NT2/D1 (cell line): Measurements from ENCODE around the gene ARID3C.

ENCODE experiments used
- DNase-seq: peaks from one replicate; pipeline ENCODE4 v3.0.0-alpha.2; 2011; ENCODE audit warnings: low read depth, low spot score
- H3K27me3 ChIP-seq: 2 replicates; pipeline ENCODE4 v1.6.0; 2011; ENCODE audit warnings: mild to moderate bottlenecking; ENCODE audit not compliant: insufficient read length, insufficient read depth
- H3K36me3 ChIP-seq: 2 replicates; pipeline ENCODE4 v1.6.1; 2011; ENCODE audit warnings: mild to moderate bottlenecking, low read length, mixed read lengths; ENCODE audit not compliant: insufficient read depth, insufficient read length
- H3K4me1 ChIP-seq: 2 replicates; pipeline ENCODE4 v1.5.1; 2011; ENCODE audit not compliant: insufficient read depth, insufficient read length
- H3K4me3 ChIP-seq: 2 replicates; pipeline ENCODE4 v1.5.1; 2011; ENCODE audit warnings: low read depth; ENCODE audit not compliant: insufficient read length
- H3K9ac ChIP-seq: 2 replicates; pipeline ENCODE4 v1.6.0; 2011; ENCODE audit warnings: low read depth; ENCODE audit not compliant: insufficient read length
- H3K9me3 ChIP-seq: 2 replicates; pipeline ENCODE4 v1.5.1; 2011; ENCODE audit warnings: mild to moderate bottlenecking, low read length; ENCODE audit not compliant: insufficient read depth
- SUZ12 ChIP-seq: IDR thresholded peaks from 2 replicates; pipeline ENCODE4 v1.6.1; 2011; ENCODE audit not compliant: insufficient read length, insufficient read depth; ENCODE audit errors: extremely low read depth
- YY1 ChIP-seq: IDR thresholded peaks from 2 replicates; pipeline ENCODE4 v1.6.1; 2011; ENCODE audit not compliant: insufficient read length, insufficient read depth
- ZNF274 ChIP-seq: IDR thresholded peaks from 2 replicates; pipeline ENCODE4 v1.6.1; 2011; ENCODE audit warnings: mild to moderate bottlenecking, low read depth, low read length

ARID3C gene

DNA sequence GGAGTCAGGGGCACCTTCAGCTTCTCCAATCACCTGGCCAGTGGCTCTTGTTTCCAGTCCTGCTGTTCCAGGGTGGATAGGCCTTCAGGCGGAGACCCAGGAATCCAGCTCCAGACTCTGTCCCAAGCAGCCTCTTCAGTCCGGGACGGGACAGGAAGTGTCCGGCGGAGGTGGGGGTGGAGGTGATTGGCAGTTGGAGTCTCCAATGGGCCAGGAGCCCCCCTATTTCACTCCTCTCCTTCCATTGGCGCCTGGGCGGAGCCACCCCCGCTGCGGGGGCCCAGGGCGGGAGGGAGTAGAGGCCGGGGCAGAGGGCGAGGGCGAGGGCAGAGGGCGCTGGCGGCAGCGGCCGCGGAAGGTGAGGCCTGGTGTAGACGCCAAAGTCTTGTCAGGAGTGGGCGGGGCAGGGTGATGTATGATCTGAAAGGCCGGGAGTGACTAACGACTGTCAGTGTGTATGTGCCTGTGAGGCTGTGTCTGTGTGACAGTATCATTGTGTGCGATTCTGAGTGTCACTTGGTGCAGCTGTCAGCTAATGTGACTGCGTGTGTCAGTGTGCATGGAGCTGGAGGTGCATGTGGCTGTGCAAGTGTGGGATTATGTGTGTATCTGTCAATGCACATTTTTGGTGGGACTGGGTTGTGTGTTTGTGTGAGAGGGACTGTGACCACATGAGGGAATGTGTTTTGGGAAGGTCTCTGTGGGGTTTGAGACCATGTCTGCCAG lies 23.2 kb upstream of the ARID3C start, which contains the start of gene IL11RA:
Gene IL11RA (plus strand): TSS at position 310 of the 726 bp plus-strand sequence. CDS start 3,033 bp downstream, outside the sequence.
- Histone ChIP-seq H3K9ac (peak within 1 kb of the TSS; percentile 77), H3K27me3 (no peaks in the 10 kb centered on the region), H3K4me1 (peaks cover 34% of the 10 kb centered on the region), H3K36me3 (peaks cover 39% of the 10 kb centered on the region), H3K4me3 (peak within 1 kb of the TSS; percentile 45), H3K9me3 (no peaks in the 10 kb centered on the region)
- TF ChIP-seq SUZ12 (no peak), ZNF274 (no peak), YY1 (no peak)
- DNase-seq, result peak; percentile 85

DNA sequence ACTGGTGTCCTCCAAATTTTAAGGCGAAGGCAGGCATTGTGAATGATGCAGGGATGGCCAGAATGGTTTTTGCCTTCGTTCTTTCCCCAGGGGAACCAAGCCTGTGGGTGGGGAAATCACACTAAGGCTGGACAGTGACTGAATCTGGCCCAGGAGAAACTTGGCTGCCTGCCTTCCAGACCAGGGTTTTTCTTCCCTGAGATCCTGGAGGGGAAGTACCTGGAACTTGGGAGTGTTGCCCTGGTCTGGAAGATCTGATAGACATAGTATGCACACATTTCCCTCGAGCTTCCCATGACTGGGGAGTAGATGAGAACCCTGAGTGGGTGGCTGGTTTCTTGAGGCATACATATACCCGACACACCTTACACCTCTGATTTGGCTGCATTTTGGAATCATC lies 22.5 kb upstream of the ARID3C start:
- H3K27me3 ChIP-seq, result no peaks in the 10 kb centered on the region
- no peak for DNase-seq
- H3K9ac ChIP-seq, result peak overlapping the region; percentile 67
- H3K4me3 ChIP-seq, result peak overlapping the region; percentile 45
- no peaks in the 10 kb centered on the region for H3K9me3 ChIP-seq
- peaks cover 34% of the 10 kb centered on the region for H3K4me1 ChIP-seq
- peaks cover 39% of the 10 kb centered on the region for H3K36me3 ChIP-seq
- TF ChIP-seq SUZ12, result no peak
- TF ChIP-seq YY1, result no peak
- TF ChIP-seq ZNF274, result no peak

DNA sequence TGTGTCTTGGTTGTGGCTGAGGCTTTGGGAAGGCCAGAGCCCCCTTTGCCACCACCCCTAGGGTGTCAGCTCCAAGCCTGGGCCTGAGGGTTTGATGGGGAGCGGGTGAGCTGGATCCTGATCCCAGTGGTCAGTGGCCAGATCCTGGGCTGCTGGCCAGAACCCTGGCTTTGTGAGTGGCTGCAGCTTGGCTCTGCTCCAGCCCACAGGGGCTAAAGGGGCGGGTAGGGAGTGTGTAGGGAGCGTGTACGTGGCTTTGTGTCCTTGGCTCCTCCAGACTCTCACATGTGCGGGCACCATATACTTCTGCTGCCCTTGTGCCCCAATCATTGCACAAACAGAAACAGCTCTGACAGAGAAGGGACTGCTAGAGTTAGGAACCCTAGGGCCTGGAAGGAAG lies 21.9 kb upstream of the ARID3C start:
- no peak for DNase-seq
- H3K36me3 ChIP-seq, result peaks cover 39% of the 10 kb centered on the region
- H3K9ac ChIP-seq, result peak overlapping the region; percentile 67
- no peaks in the 10 kb centered on the region for H3K27me3 ChIP-seq
- TF ChIP-seq SUZ12 (no peak), ZNF274 (no peak), YY1 (no peak)
- no peaks in the 10 kb centered on the region for H3K9me3 ChIP-seq
- no peak overlapping the region for H3K4me3 ChIP-seq
- H3K4me1 ChIP-seq, result peaks cover 34% of the 10 kb centered on the region

DNA sequence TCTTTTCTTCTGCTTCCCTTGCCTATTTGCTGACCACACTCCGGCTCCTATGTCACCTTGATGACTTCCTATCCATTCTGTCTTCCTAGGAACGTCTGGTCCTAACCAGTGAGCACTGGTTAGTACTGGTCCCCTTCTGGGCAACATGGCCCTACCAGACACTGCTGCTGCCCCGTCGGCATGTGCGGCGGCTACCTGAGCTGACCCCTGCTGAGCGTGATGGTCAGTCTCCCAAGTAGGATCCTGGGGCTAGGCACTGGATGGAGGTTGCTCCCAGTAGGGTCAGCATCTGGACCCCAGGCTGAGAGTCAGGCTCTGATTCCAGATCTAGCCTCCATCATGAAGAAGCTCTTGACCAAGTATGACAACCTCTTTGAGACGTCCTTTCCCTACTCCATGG lies 19.8 kb upstream of the ARID3C start:
- peaks cover 39% of the 10 kb centered on the region for H3K36me3 ChIP-seq

DNA sequence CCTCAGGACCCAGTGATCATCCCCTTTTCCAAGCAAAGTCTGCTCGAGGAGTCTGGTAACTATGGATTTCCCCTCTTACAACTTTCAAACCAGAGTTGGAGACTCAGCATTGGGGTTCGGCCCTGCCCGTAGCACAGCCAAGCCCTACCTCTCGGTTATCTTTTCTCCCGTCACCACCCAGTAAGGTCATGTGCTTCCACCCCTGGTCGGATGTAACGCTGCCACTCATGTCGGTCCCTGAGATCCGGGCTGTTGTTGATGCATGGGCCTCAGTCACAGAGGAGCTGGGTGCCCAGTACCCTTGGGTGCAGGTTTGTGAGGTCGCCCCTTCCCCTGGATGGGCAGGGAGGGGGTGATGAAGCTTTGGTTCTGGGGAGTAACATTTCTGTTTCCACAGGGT lies 18.8 kb upstream of the ARID3C start:
- Histone ChIP-seq H3K4me1 (peaks cover 21% of the 10 kb centered on the region), H3K27me3 (no peaks in the 10 kb centered on the region), H3K36me3 (peaks cover 39% of the 10 kb centered on the region), H3K9ac (peak overlapping the region; percentile 92), H3K9me3 (no peaks in the 10 kb centered on the region), H3K4me3 (peak overlapping the region; percentile 78)
- no peak for DNase-seq
- no peak for TF ChIP-seq SUZ12
- no peak for TF ChIP-seq YY1
- no peak for TF ChIP-seq ZNF274

More for the DNA sequence above, 19.8 kb upstream of the ARID3C start:
- peaks cover 30% of the 10 kb centered on the region for H3K4me1 ChIP-seq
- no peak for DNase-seq
- no peak overlapping the region for H3K9ac ChIP-seq
- H3K9me3 ChIP-seq, result no peaks in the 10 kb centered on the region
- no peaks in the 10 kb centered on the region for H3K27me3 ChIP-seq
- H3K4me3 ChIP-seq, result no peak overlapping the region
- no peak for TF ChIP-seq SUZ12
- no peak for TF ChIP-seq ZNF274
- TF ChIP-seq YY1, result no peak

DNA sequence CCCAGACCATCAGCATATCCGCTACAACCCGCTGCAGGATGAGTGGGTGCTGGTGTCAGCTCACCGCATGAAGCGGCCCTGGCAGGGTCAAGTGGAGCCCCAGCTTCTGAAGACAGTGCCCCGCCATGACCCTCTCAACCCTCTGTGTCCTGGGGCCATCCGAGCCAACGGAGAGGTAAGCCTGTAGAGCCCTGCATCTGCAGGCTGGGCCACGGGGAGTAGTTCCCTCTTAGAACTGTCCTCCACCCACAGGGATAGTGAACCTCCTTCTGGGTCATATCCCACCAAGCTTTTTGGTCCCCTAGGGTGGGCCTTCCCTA lies 18.2 kb upstream of the ARID3C start:
- TF ChIP-seq SUZ12 (no peak), YY1 (no peak), ZNF274 (no peak)
- DNase-seq, result no peak
- no peaks in the 10 kb centered on the region for H3K9me3 ChIP-seq

DNA sequence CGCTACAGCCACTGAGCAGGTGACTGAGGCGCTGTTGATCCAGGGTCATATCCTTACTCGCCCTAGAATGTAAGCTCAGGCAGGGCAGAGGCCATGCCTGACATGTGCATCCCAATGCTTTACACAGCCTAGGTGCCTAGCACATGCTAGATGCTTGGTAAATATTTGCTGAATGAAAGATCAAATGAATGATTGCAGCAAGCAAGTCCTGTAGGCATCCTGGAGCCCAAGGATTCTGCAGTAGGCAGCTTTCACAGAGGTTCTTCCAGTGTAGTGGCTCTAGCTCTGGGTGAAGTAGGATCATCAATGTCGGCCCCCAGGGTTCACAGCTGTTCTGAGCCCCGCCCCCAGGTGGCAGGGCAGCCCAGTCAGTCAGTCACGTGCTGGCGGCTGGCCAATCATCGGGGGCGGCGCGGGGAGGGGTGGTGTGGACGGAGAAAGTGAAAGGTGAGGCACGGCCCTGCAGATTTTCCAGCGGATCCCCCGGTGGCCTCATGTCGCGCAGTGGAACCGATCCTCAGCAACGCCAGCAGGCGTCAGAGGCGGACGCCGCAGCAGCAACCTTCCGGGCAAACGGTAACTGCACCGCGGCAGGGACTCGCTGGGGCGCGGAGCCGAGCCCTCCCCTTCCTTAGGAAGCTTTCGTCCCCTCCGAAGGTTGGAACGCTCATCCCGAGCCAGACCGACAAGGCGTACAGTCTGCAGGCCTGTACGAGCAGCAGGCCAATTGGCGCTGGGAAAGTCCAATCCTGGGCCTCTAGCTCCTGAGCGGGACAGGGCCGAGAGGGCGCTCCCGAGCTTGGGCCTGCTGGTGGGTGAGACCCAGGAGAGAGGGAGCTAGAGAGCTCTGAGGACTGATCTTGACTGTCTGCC lies 17.6 kb upstream of the ARID3C start, which contains the start of gene GALT:
Gene GALT (plus strand): TSS at position 465 of the 873 bp plus-strand sequence. CDS start 30 bp downstream, at position 495.
- Histone ChIP-seq H3K9ac (peak within 1 kb of the TSS; percentile 92), H3K27me3 (no peaks in the 10 kb centered on the region), H3K36me3 (peaks cover 39% of the 10 kb centered on the region), H3K4me3 (peak within 1 kb of the TSS; percentile 78), H3K4me1 (peaks cover 16% of the 10 kb centered on the region), H3K9me3 (no peaks in the 10 kb centered on the region)
- TF ChIP-seq ZNF274, result no peak
- no peak for TF ChIP-seq SUZ12
- TF ChIP-seq YY1, result no peak
- peak; percentile 84 for DNase-seq

More for the DNA sequence above, 18.2 kb upstream of the ARID3C start:
- peak overlapping the region; percentile 92 for H3K9ac ChIP-seq
- peaks cover 16% of the 10 kb centered on the region for H3K4me1 ChIP-seq
- H3K36me3 ChIP-seq, result peaks cover 39% of the 10 kb centered on the region
- H3K27me3 ChIP-seq, result no peaks in the 10 kb centered on the region
- H3K4me3 ChIP-seq, result peak overlapping the region; percentile 78
